EL (cell line): ENCODE results near the gene UPP2.

Source experiments
- DNase-seq: peaks from one replicate; pipeline ENCODE4 v3.0.0-alpha.2; 2016

Gene UPP2

GRCh38 chr2:158113741-158114295 lies 12.1 kb downstream of the UPP2 start:
- no peak for DNase-seq

- no peak for DNase-seq
Measured at GRCh38 chr2:158114516-158114915, 12.8 kb downstream of the UPP2 start.

- DNase-seq = no peak
Measured at GRCh38 chr2:158115202-158115767, 13.6 kb downstream of the UPP2 start.

- no peak for DNase-seq
Measured at GRCh38 chr2:158116936-158117335, 15.3 kb downstream of the UPP2 start.

GRCh38 chr2:158120102-158120501 lies 18.4 kb downstream of the UPP2 start:
- DNase-seq = no peak

GRCh38 chr2:158120664-158121641 lies 19.3 kb downstream of the UPP2 start:
- DNase-seq = no peak

- DNase-seq = no peak
Measured at GRCh38 chr2:158124896-158125295, 23.2 kb downstream of the UPP2 start.

GRCh38 chr2:158125756-158126498 lies 24.3 kb downstream of the UPP2 start:
- DNase-seq = no peak

GRCh38 chr2:158127380-158127804 lies 25.7 kb downstream of the UPP2 start:
- DNase-seq = no peak

GRCh38 chr2:158128168-158128973 lies 26.7 kb downstream of the UPP2 start:
- DNase-seq = peak; percentile 28

- DNase-seq = no peak
Measured at GRCh38 chr2:158129037-158129436, 27.4 kb downstream of the UPP2 start.

GRCh38 chr2:158130832-158131473 lies 29.3 kb downstream of the UPP2 start:
- DNase-seq = no peak

- DNase-seq = no peak
Measured at GRCh38 chr2:158131483-158131912, 29.8 kb downstream of the UPP2 start.

GRCh38 chr2:158131919-158132566 lies 30.4 kb downstream of the UPP2 start:
- no peak for DNase-seq

GRCh38 chr2:158134055-158134454 lies 32.4 kb downstream of the UPP2 start:
- no peak for DNase-seq

- no peak for DNase-seq
Measured at GRCh38 chr2:158134655-158135054, 33.0 kb downstream of the UPP2 start.

GRCh38 chr2:158135096-158135495 lies 33.4 kb downstream of the UPP2 start:
- DNase-seq = no peak

GRCh38 chr2:158138255-158138654 lies 36.6 kb downstream of the UPP2 start:
- DNase-seq = peak; percentile 13

- no peak for DNase-seq
Measured at GRCh38 chr2:158140201-158140600, 38.5 kb downstream of the UPP2 start.

GRCh38 chr2:158142165-158142564 lies 40.5 kb downstream of the UPP2 start:
- no peak for DNase-seq
